H9 (cell line): ENCODE data around the gene TPPP. TPM values are rescaled to one million over a fixed set of nuclear protein-coding genes. Genes with fewer than 3 reads are reported as not detected.

Experiments used
- DNase-seq: peaks from one replicate; pipeline ENCODE4 v3.0.0-alpha.2; 2017
- H2AFZ ChIP-seq: one replicate; pipeline ENCODE4 v1.6.1; 2013; ENCODE audit warnings: mild to moderate bottlenecking, low read length, control low read depth, moderate library complexity
- H2AK5ac ChIP-seq: 2 replicates; pipeline ENCODE4 v1.6.1; 2013; ENCODE audit warnings: low read length, control low read depth, mixed read lengths; ENCODE audit not compliant: insufficient read length
- H2BK120ac ChIP-seq: one replicate; pipeline ENCODE4 v1.6.1; 2013; ENCODE audit warnings: low read depth, mild to moderate bottlenecking, low read length, control low read depth, inconsistent platforms; ENCODE audit not compliant: poor library complexity, severe bottlenecking
- H2BK12ac ChIP-seq: 2 replicates; pipeline ENCODE4 v1.6.1; 2013; ENCODE audit warnings: low read length, control low read depth, mixed read lengths, low read depth; ENCODE audit not compliant: insufficient read length
- H2BK15ac ChIP-seq: 2 replicates; pipeline ENCODE4 v1.6.1; 2013; ENCODE audit warnings: low read depth, low read length, control low read depth
- H2BK20ac ChIP-seq: one replicate; pipeline ENCODE4 v1.6.1; 2013; ENCODE audit warnings: low read depth, mild to moderate bottlenecking, low read length, control low read depth, inconsistent platforms; ENCODE audit not compliant: poor library complexity, severe bottlenecking
- H2BK5ac ChIP-seq: 2 replicates; pipeline ENCODE4 v1.6.1; 2013; ENCODE audit warnings: low read length, control low read depth, mixed read lengths; ENCODE audit not compliant: insufficient read length
- H3K14ac ChIP-seq: 2 replicates; pipeline ENCODE4 v1.6.1; 2013; ENCODE audit warnings: low read length, control low read depth; ENCODE audit not compliant: insufficient read depth
- H3K18ac ChIP-seq: 2 replicates; pipeline ENCODE4 v1.6.1; 2013; ENCODE audit warnings: low read depth, mild to moderate bottlenecking, mixed read lengths, low read length, control low read depth; ENCODE audit not compliant: insufficient read length
- H3K23ac ChIP-seq: 2 replicates; pipeline ENCODE4 v1.6.1; 2013; ENCODE audit warnings: low read length, control low read depth, mixed read lengths, low read depth; ENCODE audit not compliant: insufficient read length
- H3K23me2 ChIP-seq: 2 replicates; pipeline ENCODE4 v1.6.1; 2013; ENCODE audit warnings: low read depth, mild to moderate bottlenecking, mixed read lengths, low read length, control low read depth; ENCODE audit not compliant: insufficient read length, poor library complexity, severe bottlenecking
- H3K27ac ChIP-seq: 2 replicates; pipeline ENCODE4 v1.5.1; 2013; ENCODE audit warnings: low read length, control low read depth, mixed read lengths, low read depth; ENCODE audit not compliant: insufficient read length
- H3K27me3 ChIP-seq: 2 replicates; pipeline ENCODE4 v1.6.1; 2013; ENCODE audit warnings: low read length, control low read depth, inconsistent platforms; ENCODE audit not compliant: insufficient read depth
- H3K4ac ChIP-seq: 2 replicates; pipeline ENCODE4 v1.6.1; 2013; ENCODE audit warnings: low read depth, mild to moderate bottlenecking, control low read depth, inconsistent platforms, low read length, moderate library complexity
- H3K4me1 ChIP-seq: 2 replicates; pipeline ENCODE4 v1.6.1; 2013; ENCODE audit warnings: low read length, control low read depth, inconsistent platforms; ENCODE audit not compliant: insufficient read depth
- H3K4me2 ChIP-seq: 2 replicates; pipeline ENCODE4 v1.6.1; 2013; ENCODE audit warnings: low read length, control low read depth, mixed read lengths; ENCODE audit not compliant: insufficient read length, insufficient read depth
- H3K56ac ChIP-seq: 2 replicates; pipeline ENCODE4 v1.6.1; 2013; ENCODE audit warnings: low read depth, mild to moderate bottlenecking, mixed read lengths, low read length, control low read depth; ENCODE audit not compliant: insufficient read length
- H3K79me1 ChIP-seq: 2 replicates; pipeline ENCODE4 v1.6.1; 2013; ENCODE audit warnings: low read depth, mild to moderate bottlenecking, moderate library complexity, low read length, control low read depth, inconsistent platforms; ENCODE audit not compliant: insufficient read depth, poor library complexity, severe bottlenecking
- H3K79me2 ChIP-seq: 2 replicates; pipeline ENCODE4 v1.6.1; 2013; ENCODE audit warnings: low read length, control low read depth, inconsistent platforms; ENCODE audit not compliant: insufficient read depth
- H3K9ac ChIP-seq: 2 replicates; pipeline ENCODE4 v1.6.1; 2013; ENCODE audit warnings: low read length, control low read depth, mixed read lengths; ENCODE audit not compliant: insufficient read length; ENCODE audit errors: extremely low read depth
- H3K9me3 ChIP-seq: one replicate; pipeline ENCODE4 v1.6.1; 2013; ENCODE audit warnings: low read depth, low read length, inconsistent platforms; ENCODE audit not compliant: control insufficient read depth
- H3T11ph ChIP-seq: one replicate; pipeline ENCODE4 v1.6.1; 2013; ENCODE audit warnings: mild to moderate bottlenecking, low read length, control low read depth, inconsistent platforms
- H4K20me1 ChIP-seq: one replicate; pipeline ENCODE4 v1.6.1; 2013; ENCODE audit not compliant: control insufficient read depth, insufficient read length, insufficient read depth
- H4K5ac ChIP-seq: 2 replicates; pipeline ENCODE4 v1.6.1; 2013; ENCODE audit warnings: low read depth, mild to moderate bottlenecking, mixed read lengths, low read length, control low read depth; ENCODE audit not compliant: insufficient read length
- H4K8ac ChIP-seq: replicated peaks from 2 replicates; pipeline ENCODE4 v1.6.1; 2013; ENCODE audit warnings: low read length, control low read depth, mixed read lengths, low read depth; ENCODE audit not compliant: insufficient read length
- H4K91ac ChIP-seq: 2 replicates; pipeline ENCODE4 v1.6.1; 2013; ENCODE audit warnings: low read depth, mild to moderate bottlenecking, moderate library complexity, mixed read lengths, low read length, control low read depth; ENCODE audit not compliant: insufficient read length
- H3K27ac Mint-ChIP-seq, 3 experiments: 2 replicates in 2 of 3; 3 replicates in 1 of 3; pipeline ENCODE4 v1.8.0; 2020 to 2021; ENCODE audit warnings: mixed read lengths in 3 of 3, mild to moderate bottlenecking in 1 of 3, moderate library complexity in 1 of 3
- H3K27me3 Mint-ChIP-seq: 2 replicates; pipeline ENCODE4 v1.8.0; 2021; ENCODE audit warnings: low read depth, mild to moderate bottlenecking, moderate library complexity, mixed read lengths
- H3K36me3 Mint-ChIP-seq, 3 experiments: 2 replicates in 2 of 3; 3 replicates in 1 of 3; pipeline ENCODE4 v1.8.0; 2020 to 2021; ENCODE audit warnings: low read depth in 3 of 3, mixed read lengths in 3 of 3; ENCODE audit not compliant: insufficient read depth in 1 of 3
- H3K4me1 Mint-ChIP-seq, 2 experiments: 2 replicates each; pipeline ENCODE4 v1.8.0; 2020; ENCODE audit warnings: mixed read lengths in 2 of 2
- H3K4me3 Mint-ChIP-seq, 2 experiments: 2 replicates in 1 of 2; 3 replicates in 1 of 2; pipeline ENCODE4 v1.8.0; 2020 to 2021; ENCODE audit warnings: mild to moderate bottlenecking in 2 of 2, mixed read lengths in 2 of 2, moderate library complexity in 1 of 2
- H3K9me3 Mint-ChIP-seq, 2 experiments: 2 replicates in 1 of 2; 3 replicates in 1 of 2; pipeline ENCODE4 v1.8.0; 2020; ENCODE audit warnings: mild to moderate bottlenecking in 2 of 2, mixed read lengths in 2 of 2, moderate library complexity in 1 of 2
- CTCF ChIP-seq: fragments of 200-600 bp; sonication (generic); conservative IDR thresholded peaks from 3 replicates; pipeline ENCODE4 v1.8.0; 2021; ENCODE audit warnings: antibody characterized with exemption, mild to moderate bottlenecking
- WGBS: extraction: QIAGEN DNeasy Blood & Tissue Kit; methylation state at CpG from one replicate; pipeline ENCODE4 v1.1.7; 2013; ENCODE audit warnings: missing lambda C conversion rate, low lambda C conversion rate, mixed read lengths; ENCODE audit not compliant: insufficient read length; ENCODE audit errors: extremely low coverage; 5-methylcytosine and 5-hydroxymethylcytosine counted together
- total RNA-seq: library from RNA; stranded (reverse); gene quantifications from 2 replicates; pipeline ENCODE4 v1.2.1, GENCODE V29; 2021

TPPP gene
- total RNA-seq, 1 experiment from 2014 or later, result 0.44 TPM

DNA sequence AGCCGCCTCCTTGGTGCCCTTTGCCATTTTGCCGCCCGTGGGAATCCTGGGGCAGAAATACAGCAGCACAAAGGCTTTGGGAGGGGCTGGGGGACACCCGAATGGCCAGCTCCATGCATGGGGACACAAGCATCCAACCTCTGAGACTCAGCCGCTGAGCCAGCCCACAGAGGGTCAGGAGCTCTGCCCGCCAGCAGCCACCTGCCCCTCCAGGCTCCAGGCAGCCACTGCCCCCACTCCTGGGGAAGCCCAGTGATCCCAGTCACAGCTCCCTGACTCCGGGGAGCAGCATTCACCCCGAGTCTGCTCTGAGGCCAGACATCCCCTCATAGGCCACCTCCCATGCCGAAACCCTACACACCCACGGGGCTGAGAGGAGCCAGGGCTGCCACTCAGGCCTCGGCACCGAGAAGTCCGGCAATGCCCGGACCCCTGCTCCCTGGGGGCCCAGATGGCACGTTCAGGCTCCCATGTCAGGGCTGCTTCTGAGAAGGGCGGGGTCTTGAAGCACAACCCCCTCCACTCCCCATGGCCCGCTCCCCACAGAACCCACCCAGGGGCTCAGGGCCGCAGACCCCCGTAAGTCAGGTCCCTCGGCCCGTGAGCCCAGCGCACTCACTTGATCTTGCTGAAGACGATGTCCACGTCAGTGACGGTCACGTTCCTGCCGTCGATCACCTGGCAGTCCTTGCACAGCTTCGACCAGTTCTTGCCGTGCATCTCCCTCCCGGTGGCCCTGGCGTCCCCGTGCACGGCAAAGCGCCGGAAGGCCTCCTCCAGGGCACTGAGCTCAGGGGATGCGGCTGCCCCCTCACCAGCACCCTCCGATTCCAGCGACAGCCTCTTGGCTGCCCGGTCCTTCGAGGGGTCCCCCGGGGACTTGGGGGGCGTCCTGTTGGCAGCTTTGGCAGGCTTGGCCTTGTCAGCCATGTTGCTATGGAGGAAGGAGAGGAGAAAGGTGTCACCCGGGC is 15.7 kb downstream of the TPPP start:
- Mint-ChIP-seq H3K36me3 (no peaks in the 10 kb centered on the region), H3K27ac (no peak overlapping the region), H3K4me1 (peaks cover 5 to 8% of the 10 kb centered on the region in 2 experiments), H3K27me3 (peaks cover 50% of the 10 kb centered on the region), H3K9me3 (no peaks in the 10 kb centered on the region), H3K4me3 (no peak overlapping the region)
- no peak overlapping the region for H2AK5ac ChIP-seq
- H3K9ac ChIP-seq, result no peak overlapping the region
- H3K23ac ChIP-seq, result no peak overlapping the region
- H3K79me1 ChIP-seq, result no peaks in the 10 kb centered on the region
- no peak overlapping the region for H2BK12ac ChIP-seq
- no peak overlapping the region for H2AFZ ChIP-seq
- no peak overlapping the region for H3K18ac ChIP-seq
- H3K56ac ChIP-seq, result no peak overlapping the region
- H2BK5ac ChIP-seq, result no peak overlapping the region
- no peak overlapping the region for H3K4ac ChIP-seq
- H3K27me3 ChIP-seq, result no peaks in the 10 kb centered on the region; the same call in 1 of the 2 replicates
- H3T11ph ChIP-seq, result no peak overlapping the region
- WGBS, result no CpG with 5 or more reads among the region's 44 CpGs
- no peak overlapping the region for H3K27ac ChIP-seq
- DNase-seq, result peak; percentile 30
- H3K9me3 ChIP-seq, result no peaks in the 10 kb centered on the region
- no peak for TF ChIP-seq CTCF
- no peaks in the 10 kb centered on the region for H3K4me1 ChIP-seq
- H2BK20ac ChIP-seq, result no peak overlapping the region
- no peak overlapping the region for H4K5ac ChIP-seq
- no peak overlapping the region for H2BK15ac ChIP-seq
- H3K79me2 ChIP-seq, result no peaks in the 10 kb centered on the region
- no peaks in the 10 kb centered on the region for H4K20me1 ChIP-seq
- no peak overlapping the region for H3K14ac ChIP-seq
- no peak overlapping the region for H2BK120ac ChIP-seq
- H3K4me2 ChIP-seq, result no peak overlapping the region
- H4K91ac ChIP-seq, result no peak overlapping the region
- no peaks in the 10 kb centered on the region for H3K23me2 ChIP-seq
- no peak overlapping the region for H4K8ac ChIP-seq
